Embryonic facial prominence (tissue), 1 donor: Measurements from ENCODE around the gene SFXN1.
"Not testable (repeated sequence)": the region's sequence is repeated elsewhere in the genome, so short reads cannot be mapped to it uniquely, and the experiment has no call there.

Experiments
- DNase-seq: peaks from one replicate; pipeline ENCODE4 v3.0.0-alpha.2; 2016; ENCODE audit errors: extremely low spot score

Gene SFXN1

DNA sequence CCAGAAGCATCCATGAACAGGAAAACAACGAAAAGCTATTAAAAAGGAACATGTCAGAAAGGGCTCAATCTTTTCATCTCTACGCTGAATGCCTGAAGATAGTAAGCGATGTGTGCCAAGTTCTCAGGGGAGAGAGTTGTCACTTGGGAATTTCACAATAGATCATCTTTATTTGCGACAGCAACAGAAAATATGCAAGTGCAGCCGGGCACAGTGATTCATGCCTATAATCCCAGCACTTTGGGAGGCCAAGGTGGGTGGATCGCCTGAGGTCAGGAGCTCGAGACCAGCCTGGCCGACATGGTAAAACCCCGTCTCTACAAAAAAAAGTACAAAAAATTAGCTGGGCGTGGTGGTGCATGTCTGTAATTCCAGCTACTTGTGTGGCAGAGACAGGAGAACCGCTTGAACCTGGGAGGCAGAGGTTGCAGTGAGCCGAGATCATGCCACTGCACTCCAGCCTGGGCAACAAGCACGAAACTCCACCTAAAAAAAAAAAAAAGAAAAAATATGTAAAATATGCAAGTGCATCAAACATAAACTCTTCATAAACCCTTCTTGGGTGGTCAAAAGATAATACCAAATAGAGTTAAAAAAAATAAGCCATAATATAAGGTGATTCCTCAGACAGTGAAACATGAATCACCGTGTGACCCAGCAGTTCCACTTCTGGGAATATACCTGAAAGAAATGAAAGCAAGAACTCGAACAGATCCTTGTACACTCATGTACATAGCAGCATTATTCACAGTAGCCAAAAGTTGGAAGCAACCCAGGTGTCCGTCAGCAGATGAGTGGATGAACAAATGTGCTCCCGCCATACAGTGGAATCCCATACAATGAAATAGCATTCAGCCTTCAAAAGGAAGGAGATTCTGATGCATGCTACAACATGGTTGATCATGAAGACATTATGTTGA is 16.2 kb downstream of the SFXN1 start:
- DNase-seq, result no peak

DNA sequence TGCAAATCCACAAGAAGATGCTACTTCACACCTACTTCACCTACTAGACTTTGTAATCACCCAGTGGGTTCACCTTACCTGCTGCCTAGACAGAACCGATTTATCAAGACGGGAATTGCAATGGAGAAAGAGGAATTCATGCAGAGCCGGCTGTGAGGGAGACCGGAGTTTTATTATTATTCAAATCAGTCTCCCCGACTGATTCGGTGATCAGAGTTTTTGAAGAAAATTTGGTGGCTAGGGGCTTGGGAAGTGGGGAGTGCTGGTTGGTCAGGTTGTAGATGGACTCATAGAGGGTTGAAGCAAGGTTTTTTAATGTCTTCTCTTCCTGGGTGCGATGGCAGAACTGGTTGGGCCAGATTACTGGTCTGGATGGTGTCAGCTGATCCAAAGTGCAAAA is 23.4 kb downstream of the SFXN1 start:
- DNase-seq, result no peak

DNA sequence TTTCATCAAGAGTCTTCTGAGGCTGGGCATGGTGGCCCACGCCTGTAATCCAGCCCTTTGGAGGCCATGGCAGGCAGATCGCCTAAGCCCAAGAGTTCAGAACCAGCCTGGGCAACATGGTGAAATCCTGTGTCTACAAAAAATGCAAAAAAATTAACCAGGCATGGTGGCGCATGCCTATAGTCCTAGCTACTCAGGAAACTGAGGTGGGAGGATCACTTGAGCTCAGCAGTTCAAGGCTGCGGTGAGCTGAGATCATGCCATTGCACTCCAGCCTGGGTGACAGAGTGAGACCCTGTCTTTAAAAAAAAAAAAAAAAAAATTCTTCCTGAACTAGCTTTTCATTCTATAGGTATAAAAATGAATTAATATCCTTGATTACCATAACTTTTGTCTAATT is 29.3 kb downstream of the SFXN1 start:
- not testable (repeated sequence) for DNase-seq

DNA sequence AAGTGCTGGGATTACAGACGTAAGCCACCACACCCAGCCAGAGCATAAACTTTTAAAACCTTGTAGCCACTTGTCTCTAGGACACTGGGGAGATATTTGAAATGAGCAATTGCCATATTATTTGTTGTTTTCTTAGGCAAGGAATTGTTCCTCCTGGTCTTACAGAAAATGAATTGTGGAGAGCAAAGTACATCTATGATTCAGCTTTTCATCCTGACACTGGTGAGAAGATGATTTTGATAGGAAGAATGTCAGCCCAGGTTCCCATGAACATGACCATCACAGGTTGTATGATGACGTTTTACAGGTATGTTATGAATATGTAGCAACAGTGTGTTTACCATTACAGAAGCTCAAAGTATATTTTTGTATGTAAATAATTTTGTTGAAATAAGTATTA is 30.5 kb downstream of the SFXN1 start:
- no peak for DNase-seq

DNA sequence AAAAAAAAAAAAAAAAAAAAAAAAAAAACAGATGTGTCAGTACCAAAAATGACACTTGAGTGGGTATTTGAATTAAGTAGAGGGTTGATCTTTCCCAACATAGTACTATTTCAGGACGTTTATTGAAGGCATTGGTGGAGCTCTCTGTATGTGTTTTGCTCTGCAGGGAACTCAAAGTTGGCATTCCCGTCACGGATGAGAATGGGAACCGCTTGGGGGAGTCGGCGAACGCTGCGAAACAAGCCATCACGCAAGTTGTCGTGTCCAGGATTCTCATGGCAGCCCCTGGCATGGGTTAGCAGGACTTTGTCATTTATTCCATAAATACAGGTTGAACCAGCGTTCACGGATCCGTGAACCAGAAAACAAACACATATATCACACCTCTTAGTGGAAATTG is 34.9 kb downstream of the SFXN1 start:
- no peak for DNase-seq

DNA sequence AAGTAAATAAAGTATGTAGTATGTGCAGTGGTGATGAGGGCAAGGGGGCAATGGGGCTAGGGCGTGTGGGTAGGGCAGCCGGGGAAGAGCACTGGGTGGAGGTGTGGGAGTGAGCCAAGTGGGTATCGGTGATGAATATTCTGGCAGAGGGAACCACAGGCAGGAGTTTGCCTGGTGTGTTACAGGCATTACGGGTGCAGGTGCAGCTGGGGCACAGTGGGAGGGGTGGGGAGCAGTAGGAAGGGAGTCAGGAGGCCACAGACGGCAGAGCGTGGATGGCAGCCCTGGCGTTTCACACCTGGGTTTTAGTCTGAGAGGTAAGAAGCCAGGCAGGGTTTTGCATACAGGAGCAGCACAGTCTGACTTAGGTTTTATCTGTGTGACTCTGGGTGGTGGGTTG is 35.4 kb downstream of the SFXN1 start:
- no peak for DNase-seq

DNA sequence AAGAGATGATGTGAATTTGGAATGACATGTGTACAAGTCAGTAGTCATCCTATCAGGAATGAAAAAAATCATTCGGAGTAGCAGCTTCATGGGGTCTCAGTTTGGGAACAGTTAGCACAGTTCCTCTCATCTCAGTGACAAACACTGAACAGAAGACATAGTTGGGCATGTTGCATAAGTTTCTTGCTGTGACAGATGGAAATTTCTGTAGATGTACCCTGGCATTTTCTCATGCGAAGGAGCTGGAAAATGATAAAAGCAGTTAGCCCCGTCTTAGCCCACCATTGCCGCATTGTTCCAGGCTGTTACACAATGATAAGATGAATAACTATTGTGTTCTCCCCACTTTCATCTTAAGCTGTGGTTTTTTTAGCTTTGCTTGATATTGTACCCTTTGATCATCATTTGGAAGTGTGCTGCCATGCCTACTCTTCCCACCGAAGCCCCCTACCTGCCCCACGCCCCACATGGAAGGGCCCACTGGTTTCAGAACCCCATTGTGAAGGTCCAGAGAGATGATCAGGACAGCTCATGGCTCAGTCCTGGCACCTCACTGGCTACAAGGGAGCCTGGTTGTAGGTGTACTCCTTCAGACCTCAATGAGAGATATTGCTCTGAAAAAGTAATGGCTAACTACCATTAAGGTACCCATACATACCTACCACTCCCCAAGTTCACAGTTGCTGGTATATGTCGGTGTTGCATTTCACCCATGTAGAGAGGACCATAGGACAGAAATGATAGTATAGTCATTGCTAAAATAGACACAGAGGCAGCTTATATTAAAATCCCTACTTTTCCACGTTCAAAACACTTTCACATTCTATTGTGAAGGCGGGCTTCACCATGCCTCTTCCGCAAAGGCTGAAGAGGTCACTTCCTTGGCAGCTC is 38.8 kb downstream of the SFXN1 start:
- no peak for DNase-seq

DNA sequence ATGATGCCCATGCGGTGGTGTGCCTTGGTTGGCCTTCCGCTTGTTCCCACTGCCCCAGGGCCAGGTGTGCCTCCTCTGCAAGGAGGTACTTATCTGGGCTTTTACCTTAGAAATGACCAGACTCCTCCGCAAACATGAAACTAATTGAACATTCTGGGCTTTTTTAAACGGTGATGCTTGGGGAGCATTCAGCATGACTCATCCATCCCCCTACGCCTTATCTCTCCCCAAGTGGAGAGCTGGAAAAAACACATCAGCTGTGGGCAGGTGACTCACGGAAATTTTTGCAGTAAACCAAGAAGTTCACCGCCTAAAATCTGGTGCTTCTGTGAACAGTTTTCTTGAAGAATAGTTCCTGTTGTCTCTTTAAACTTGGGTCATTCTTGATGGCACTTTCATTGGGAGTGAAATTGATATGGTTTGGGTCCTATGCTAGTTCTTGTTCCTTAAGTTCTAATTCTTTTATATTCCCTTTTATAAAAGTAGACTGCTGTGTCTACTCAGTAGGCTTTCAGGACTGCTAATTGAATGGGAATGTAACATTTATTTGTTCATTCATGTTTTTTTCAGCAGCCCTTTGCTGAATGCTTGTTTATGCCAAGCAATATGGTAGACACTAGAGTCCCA is 39.6 kb downstream of the SFXN1 start:
- no peak for DNase-seq

DNA sequence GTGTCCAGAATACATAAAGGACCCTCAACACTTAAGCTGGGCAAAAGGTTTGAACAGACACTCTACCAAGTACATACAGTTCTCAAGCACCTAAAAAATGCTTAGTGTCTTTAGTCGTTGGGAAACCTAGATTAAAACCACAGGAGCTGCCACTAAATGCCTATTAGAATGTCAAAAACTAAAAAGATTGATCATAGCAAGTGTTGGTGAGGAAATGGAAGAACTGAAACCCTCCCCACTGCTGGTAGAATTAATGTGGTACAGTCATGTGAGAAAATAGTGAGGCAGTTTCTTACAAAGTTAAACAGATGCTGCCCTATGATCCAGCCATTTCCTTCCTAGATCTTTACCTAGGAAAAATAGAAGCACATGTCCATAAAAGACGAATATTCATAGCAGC is 40.6 kb downstream of the SFXN1 start:
- no peak for DNase-seq

DNA sequence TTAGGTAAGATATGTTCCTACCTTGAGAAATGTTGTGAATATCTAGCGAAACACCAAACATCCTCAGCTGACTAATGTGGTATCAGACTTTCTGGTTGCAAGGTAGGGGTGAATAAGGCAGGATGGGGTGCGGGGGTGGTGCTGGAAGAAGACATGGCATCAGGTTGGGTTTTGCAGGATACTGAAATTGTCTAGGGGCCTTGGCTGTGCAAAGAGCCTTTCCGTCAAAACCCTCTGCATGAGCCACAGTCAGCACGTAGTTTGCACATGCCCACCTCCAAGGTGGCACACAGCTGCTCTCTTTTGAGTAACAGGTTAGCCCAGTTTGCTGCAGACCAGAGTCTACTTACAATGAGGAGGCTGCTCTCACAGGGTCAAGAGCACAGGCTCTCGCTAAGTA is 42.0 kb downstream of the SFXN1 start:
- no peak for DNase-seq

DNA sequence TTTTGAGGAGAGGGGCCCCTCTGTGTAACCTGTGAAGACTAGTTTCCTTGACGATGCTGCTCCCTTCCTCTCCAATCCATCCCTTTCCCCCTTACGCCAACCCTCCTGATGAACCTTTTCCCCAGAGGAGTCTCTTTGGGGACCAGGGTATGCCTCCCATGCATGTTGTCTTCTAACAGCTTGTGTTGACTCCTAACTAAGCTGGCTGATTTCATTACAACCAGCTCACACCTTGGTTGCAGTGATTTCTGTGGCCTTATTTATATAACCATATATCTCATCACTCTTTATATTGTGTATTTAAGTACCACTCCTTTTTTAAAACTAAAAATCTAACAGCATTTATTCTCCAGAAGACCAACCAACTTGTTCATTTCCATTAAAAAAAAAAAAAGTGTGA is 42.5 kb downstream of the SFXN1 start:
- no peak for DNase-seq

DNA sequence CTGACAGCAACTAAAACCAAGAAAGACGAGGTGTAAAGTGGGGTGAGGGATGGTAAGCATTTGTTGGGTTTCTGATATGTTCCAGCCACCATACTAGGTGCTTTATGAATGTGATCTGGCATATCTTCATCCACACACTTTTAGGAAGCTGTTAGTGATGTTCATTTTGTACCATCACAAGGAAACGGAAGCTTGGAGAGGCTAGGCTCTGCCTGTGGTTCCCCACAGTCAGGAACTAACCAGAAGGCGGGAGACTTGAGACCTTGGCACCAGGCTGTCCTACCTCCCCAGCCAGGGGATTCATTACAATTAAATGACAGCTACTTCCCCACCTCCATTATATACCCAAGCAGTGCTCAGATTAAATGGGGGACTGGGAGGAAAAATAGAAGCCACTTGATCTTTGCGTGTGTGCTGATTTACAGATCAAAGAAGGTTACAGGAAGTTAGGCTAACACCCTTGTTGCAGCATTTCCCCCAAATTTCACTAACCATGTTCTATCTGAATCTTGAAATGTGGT is 43.0 kb downstream of the SFXN1 start:
- DNase-seq, result no peak

DNA sequence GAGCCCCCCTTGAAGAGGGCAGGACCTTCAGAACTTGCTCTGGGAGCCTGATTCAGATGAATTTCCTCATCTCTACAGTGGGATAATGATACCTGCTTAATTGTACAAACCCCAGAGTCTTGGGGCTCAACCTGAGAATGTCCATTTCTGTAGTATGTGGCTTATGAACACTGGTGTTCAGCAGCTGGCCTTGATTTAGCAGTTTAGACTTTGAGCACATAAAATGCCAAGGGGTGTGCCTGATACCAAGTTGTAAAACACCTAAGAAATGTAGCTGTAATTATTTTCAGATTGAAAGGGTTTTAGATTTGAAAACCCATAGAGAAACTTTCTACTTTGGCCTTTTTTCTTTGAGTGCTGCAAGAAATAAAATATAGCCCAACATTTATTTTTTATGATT is 44.9 kb downstream of the SFXN1 start:
- no peak for DNase-seq

DNA sequence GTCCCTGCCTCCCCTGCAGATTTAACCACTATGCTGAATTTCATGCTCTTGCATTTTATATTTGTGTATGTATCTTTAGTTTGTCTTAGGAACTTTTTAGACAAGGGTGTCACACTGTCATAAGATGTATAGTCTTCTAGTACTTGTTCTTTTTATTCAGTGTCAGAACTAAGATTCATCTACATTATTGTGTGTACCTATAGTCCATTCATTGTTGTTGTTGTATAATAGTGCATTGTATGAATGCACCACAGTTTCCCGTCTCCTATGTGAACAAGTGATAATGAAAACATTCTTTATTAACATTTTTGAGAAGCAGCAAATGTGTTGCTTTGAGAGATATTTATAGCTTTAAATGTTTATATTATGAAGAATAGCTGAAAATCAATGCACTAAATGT is 45.9 kb downstream of the SFXN1 start:
- no peak for DNase-seq

DNA sequence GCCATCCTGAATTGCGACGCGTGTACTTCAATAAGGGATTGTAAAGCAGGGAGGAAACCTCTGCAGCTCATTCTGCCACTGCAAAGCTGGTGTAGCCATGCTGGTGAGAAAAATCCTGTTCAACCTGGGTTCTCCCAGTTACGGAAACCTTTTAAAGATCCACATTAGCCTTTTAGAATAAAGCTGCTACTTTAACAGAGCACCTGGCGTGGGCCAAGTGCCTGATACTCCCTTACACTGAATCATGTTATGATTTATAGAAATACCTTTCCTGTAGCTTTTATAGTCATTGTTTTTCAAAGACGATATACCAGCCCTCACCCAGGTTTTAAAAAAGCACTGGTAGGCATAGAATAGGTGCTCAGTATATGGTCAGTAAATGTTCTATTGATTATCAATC is 48.3 kb downstream of the SFXN1 start:
- no peak for DNase-seq

DNA sequence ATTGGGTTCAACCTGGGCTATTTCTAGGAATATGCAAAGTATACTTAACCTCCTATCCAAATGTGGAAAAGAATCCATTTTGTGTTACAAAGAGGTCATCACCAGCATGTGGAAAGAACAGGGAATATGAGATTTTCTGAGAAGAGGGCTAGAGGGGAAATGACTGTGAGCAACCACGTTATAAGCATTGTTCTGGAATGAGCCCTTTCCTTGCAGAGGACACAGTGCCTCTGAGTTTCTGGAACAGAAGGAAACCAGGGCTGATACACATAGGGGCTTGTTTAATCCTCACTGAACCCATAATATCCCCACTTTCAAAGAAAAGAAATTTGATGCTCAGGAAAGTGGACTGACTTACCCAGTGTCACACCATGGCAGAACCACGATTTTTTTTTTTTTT is 53.0 kb downstream of the SFXN1 start:
- DNase-seq, result no peak

DNA sequence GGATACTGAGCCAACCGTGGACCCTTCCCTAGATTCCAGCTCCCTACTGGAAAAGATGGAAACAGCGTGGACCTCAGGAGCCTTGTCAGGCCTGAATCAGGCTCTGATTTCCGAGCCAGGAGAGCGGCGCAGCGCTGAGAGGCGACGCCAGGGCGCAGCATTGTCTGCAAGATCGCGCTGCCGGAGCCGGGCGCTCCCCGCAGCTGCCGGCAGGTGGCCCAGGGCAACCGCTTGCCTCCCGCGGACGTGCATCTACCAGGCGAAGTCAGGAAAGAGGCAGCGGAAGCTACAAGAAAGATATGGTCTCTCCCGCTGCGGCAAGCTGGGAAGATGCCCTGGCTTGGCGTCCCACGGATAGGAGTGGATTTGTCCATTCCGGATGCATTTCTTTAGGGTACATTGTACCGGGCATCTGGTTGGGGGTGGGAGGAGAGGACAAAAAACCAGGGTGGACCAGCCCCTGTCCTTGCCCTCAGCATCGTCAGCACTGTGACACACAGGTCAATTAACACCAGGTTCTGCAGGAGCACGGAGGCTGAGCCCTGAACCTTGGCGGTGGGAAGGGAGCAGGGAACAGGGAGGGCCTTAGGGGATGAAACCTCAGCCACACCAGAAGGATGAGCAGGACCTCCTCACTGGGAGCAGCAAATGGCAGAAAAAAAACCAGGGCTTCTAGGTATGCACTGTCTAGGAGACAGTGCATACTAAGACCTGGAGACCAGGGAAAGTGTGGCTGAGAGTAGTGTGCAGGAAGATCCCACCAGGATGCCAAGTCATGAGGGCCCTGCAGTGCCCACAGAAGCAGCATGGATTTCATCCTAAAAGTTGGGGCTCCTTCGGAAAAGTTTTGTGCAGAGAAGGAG is 55.9 kb downstream of the SFXN1 start:
- peak; percentile 61 for DNase-seq

DNA sequence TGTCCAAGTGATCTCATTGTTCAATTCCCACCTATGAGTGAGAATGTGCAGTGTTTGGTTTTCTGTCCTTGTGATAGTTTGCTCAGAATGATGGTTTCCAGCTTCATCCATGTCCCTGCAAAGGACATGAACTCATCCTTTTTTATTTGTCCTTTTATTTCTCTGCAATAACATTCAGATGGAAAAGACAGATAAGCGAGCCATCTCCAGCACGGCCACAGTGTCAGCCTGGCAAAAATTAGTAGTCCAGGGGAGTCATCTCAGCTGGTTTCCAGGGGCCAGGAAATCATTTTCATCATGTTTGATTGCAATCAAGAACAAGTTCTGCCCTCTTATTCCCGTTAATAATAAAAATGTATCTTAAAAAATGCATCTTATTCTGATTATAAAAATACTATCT is 57.0 kb downstream of the SFXN1 start:
- not testable (repeated sequence) for DNase-seq

DNA sequence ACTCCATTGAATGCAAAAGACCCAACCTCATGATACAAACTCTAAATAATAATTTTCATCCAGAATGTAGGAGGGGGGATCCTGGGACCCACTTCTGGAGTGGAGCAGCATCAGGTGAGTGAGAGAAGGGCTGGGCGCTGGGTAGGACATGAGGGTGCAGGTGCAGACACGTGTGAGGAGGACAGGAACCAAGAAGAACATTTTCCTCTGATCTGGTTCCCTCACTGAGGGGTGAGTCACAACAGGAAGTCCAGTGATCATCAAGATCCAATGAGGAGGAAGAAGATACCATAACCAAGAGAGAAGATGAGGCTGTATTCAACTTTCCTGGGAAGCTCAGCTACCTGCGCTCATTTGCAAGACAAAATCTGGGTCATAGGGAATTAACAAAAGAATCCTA is 57.4 kb downstream of the SFXN1 start:
- no peak for DNase-seq

DNA sequence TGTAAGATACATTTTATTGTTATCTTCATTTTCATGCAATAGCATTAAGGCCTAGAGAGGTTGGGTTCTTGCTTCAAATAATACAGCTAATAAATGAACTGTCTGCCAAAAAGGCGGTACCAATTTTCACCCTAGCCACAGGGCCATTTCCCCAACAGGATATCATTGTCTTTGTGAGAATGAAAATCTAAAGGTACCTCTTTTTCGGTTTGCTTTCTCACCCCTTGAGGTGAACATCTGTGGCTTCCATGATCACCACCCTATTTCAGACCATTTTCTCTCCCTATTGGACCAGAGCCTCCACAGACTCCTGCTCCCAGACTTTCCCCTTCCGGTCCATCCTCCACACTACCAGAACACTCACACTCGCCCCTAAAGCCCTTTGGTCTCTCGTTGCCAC is 60.2 kb downstream of the SFXN1 start:
- no peak for DNase-seq

DNA sequence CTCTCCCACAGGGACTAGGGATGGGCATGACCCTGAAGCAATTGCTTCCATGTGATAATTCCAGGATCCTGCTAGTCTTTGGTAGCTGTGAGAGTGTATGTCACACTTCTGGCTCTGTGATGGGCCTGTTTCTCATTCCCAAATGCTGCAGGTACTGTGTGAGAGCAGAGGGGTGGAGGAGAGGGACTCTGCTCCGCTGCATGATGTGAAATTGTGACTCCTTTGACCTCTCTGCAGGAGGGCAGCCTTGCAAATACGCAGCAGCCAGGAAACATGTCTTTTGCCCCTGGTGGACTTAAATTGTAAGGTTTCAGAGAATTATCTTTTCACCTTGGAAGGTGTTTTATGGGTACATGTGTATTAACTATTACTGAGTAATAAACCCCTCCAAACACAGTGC is 61.6 kb downstream of the SFXN1 start:
- DNase-seq, result no peak
